HepG2 (cell line): ENCODE measurements around the gene SLC2A8. TPM values are rescaled to one million over a fixed set of nuclear protein-coding genes. Genes with fewer than 3 reads are reported as not detected.
A peak's percentile ranks its signal among the peaks of the same experiment; 100 is the strongest.

Experiments used
- ARNT ChIP-seq: fragments of 450-650 bp; IDR thresholded peaks from 2 replicates; pipeline ENCODE4 v1.6.1; 2017
- CBFB ChIP-seq: sonication (generic); formaldehyde crosslinking; IDR thresholded peaks from 2 replicates; pipeline ENCODE4 v1.4.0; 2020; ENCODE audit warnings: missing genetic modification reagents
- CBX5 ChIP-seq: sonication (generic); formaldehyde crosslinking; IDR thresholded peaks from 2 replicates; pipeline ENCODE4 v1.4.0; 2020; ENCODE audit warnings: missing genetic modification reagents, borderline replicate concordance
- GTF3A ChIP-seq: sonication (generic); formaldehyde crosslinking; conservative IDR thresholded peaks from 2 replicates; pipeline ENCODE4 v1.4.0; 2020; ENCODE audit warnings: mild to moderate bottlenecking, missing genetic modification reagents
- HBP1 ChIP-seq: IDR thresholded peaks from 2 replicates; pipeline ENCODE4 v1.6.1; 2016; ENCODE audit warnings: low read depth, control low read depth
- HOXA9 ChIP-seq: sonication (generic); formaldehyde crosslinking; IDR thresholded peaks from 2 replicates; pipeline ENCODE4 v1.8.1; 2022; ENCODE audit warnings: missing genetic modification reagents, mild to moderate bottlenecking, moderate library complexity, borderline replicate concordance
- IRF1 ChIP-seq: sonication (generic); formaldehyde crosslinking; IDR thresholded peaks from 2 replicates; pipeline ENCODE4 v1.4.0; 2020; ENCODE audit warnings: low read depth, mild to moderate bottlenecking, missing genetic modification reagents
- IRF2 ChIP-seq: IDR thresholded peaks from 2 replicates; pipeline ENCODE4 v1.6.1; 2018; ENCODE audit warnings: missing genetic modification reagents, missing compliant biosample characterization
- KAT2B ChIP-seq: fragments of 150-350 bp; IDR thresholded peaks from 2 replicates; pipeline ENCODE4 v1.6.1; 2014; ENCODE audit warnings: low read depth, low read length, borderline replicate concordance
- LBX2 ChIP-seq: sonication (generic); formaldehyde crosslinking; IDR thresholded peaks from 2 replicates; pipeline ENCODE4 v1.5.0; 2020; ENCODE audit warnings: missing genetic modification reagents, mild to moderate bottlenecking, borderline replicate concordance
- PLSCR1 ChIP-seq: sonication (generic); formaldehyde crosslinking; IDR thresholded peaks from 2 replicates; pipeline ENCODE4 v1.5.0; 2020; ENCODE audit warnings: missing genetic modification reagents, mild to moderate bottlenecking, borderline replicate concordance
- POLR2AphosphoS5 ChIP-seq: IDR thresholded peaks from 2 replicates; pipeline ENCODE4 v1.6.1; 2012; ENCODE audit warnings: low read depth, low read length
- RBM22 ChIP-seq: fragments of 200-400 bp; formaldehyde crosslinking; optimal IDR thresholded peaks from 2 replicates; pipeline ENCODE3; 2017; ENCODE audit warnings: mild to moderate bottlenecking, low read length, moderate library complexity
- REPIN1 ChIP-seq: sonication (generic); formaldehyde crosslinking; IDR thresholded peaks from 2 replicates; pipeline ENCODE4 v1.8.0; 2022; ENCODE audit warnings: missing genetic modification reagents, low read depth, mild to moderate bottlenecking, borderline replicate concordance
- SCMH1 ChIP-seq: sonication (generic); formaldehyde crosslinking; IDR thresholded peaks from 2 replicates; pipeline ENCODE4 v1.9.0; 2021; ENCODE audit warnings: missing genetic modification reagents, mild to moderate bottlenecking, borderline replicate concordance
- SETDB1 ChIP-seq: sonication (generic); formaldehyde crosslinking; IDR thresholded peaks from 2 replicates; pipeline ENCODE4 v1.5.1; 2020; ENCODE audit warnings: missing genetic modification reagents, mild to moderate bottlenecking, borderline replicate concordance
- SRY ChIP-seq: sonication (generic); formaldehyde crosslinking; IDR thresholded peaks from 2 replicates; pipeline ENCODE4 v1.8.0; 2022; ENCODE audit warnings: mild to moderate bottlenecking, missing genetic modification reagents
- SSRP1 ChIP-seq: IDR thresholded peaks from 2 replicates; pipeline ENCODE4 v1.6.1; 2016; ENCODE audit warnings: control low read depth
- STAG1 ChIP-seq: sonication (generic); formaldehyde crosslinking; IDR thresholded peaks from 2 replicates; pipeline ENCODE4 v1.4.0; 2020; ENCODE audit warnings: missing genetic modification reagents
- TAF15 ChIP-seq: fragments of 200-400 bp; formaldehyde crosslinking; IDR thresholded peaks from one replicate; pipeline ENCODE4 v1.6.1; 2018; ENCODE audit warnings: mild to moderate bottlenecking, low read depth, low read length; ENCODE audit not compliant: poor library complexity, severe bottlenecking
- TBX2 ChIP-seq: sonication (generic); formaldehyde crosslinking; IDR thresholded peaks from 2 replicates; pipeline ENCODE4 v1.5.0; 2020; ENCODE audit warnings: missing genetic modification reagents, mild to moderate bottlenecking, borderline replicate concordance
- ZBTB7A ChIP-seq: sonication (generic); formaldehyde crosslinking; IDR thresholded peaks from 2 replicates; pipeline ENCODE4 v1.8.0; 2022; ENCODE audit warnings: mild to moderate bottlenecking, missing genetic modification reagents
- ZEB1 ChIP-seq: IDR thresholded peaks from 2 replicates; pipeline ENCODE4 v1.6.1; 2012; ENCODE audit warnings: mild to moderate bottlenecking, low read depth, inconsistent platforms; ENCODE audit not compliant: insufficient replicate concordance
- ZNF547 ChIP-seq: sonication (generic); formaldehyde crosslinking; IDR thresholded peaks from 2 replicates; pipeline ENCODE4 v1.5.1; 2020; ENCODE audit warnings: mild to moderate bottlenecking, missing genetic modification reagents
- ZNF589 ChIP-seq: sonication (generic); formaldehyde crosslinking; conservative IDR thresholded peaks from 2 replicates; pipeline ENCODE4 v1.8.0; 2022; ENCODE audit warnings: mild to moderate bottlenecking, moderate library complexity, missing genetic modification reagents
- ZNF605 ChIP-seq: sonication (generic); formaldehyde crosslinking; IDR thresholded peaks from 2 replicates; pipeline ENCODE4 v1.8.0; 2022; ENCODE audit warnings: mild to moderate bottlenecking, missing genetic modification reagents
- ZNF761 ChIP-seq: sonication (generic); formaldehyde crosslinking; conservative IDR thresholded peaks from 2 replicates; pipeline ENCODE4 v1.4.0; 2020; ENCODE audit warnings: mild to moderate bottlenecking, missing genetic modification reagents
- ZNF790 ChIP-seq: sonication (generic); formaldehyde crosslinking; IDR thresholded peaks from 2 replicates; pipeline ENCODE4 v1.8.0; 2022; ENCODE audit warnings: missing genetic modification reagents, mild to moderate bottlenecking, borderline replicate concordance
- polyA plus RNA-seq, 8 experiments: library from polyadenylated mRNA; depleted of rRNA in 3 of 8; stranded (reverse) in 7 of 8; unstranded in 1 of 8; fragments of >200 nt; fragmentation: Illumina TruSeq in 4 of 8; extraction: Trizol in 4 of 8; gene quantifications; 2 replicates each; pipeline versions ENCODE4 v1.2.1 to v1.2.3, GENCODE V29; 2011 to 2016; ENCODE audit warnings: low read depth in 4 of 8, missing spikeins in 1 of 8, mixed read lengths in 1 of 8; ENCODE audit not compliant: insufficient read depth in 1 of 8
- total RNA-seq, 5 experiments: library from RNA; depleted of rRNA; stranded (reverse); fragments of >200 nt; fragmentation: Illumina TruSeq; extraction: Trizol; gene quantifications; 2 replicates each; pipeline ENCODE4 v1.2.3, GENCODE V29; 2016; ENCODE audit warnings: low read depth in 1 of 5

Gene SLC2A8
- total and polyA plus RNA-seq, 2 of the 13 experiments (the other 11 are each of a cell fraction or from before 2014, with no cell fraction given), result 22.6 to 48.6 TPM

GRCh38 chr9:127450830-127451607 lies 54.0 kb downstream of the SLC2A8 start, which contains the start of the genes LRSAM1 and RPL12 (continued):
- TF ChIP-seq CBFB (peak; percentile 67; the same call in 1 of the 2 replicates), HOXA9 (CRISPR knock-in tag) (peak; percentile 76; the same call in 1 of the 2 replicates), KAT2B (no peak), SSRP1 (CRISPR knock-in tag) (peak; percentile 87; the same call in 1 of the 2 replicates), IRF1 (no peak), HBP1 (CRISPR knock-in tag) (peak; percentile 82; the same call in 1 of the 2 replicates), ZEB1 (peak; percentile 50), ZNF589 (CRISPR knock-in tag) (peak; percentile 52; the same call in 1 of the 2 replicates), LBX2 (no peak; the same call in 1 of the 2 replicates), TAF15 (no peak), CBX5 (CRISPR knock-in tag) (peak; percentile 58; the same call in 1 of the 2 replicates), SETDB1 (CRISPR knock-in tag) (no peak), GTF3A (CRISPR knock-in tag) (peak; percentile 97; the same call in 1 of the 2 replicates), PLSCR1 (CRISPR knock-in tag) (no peak), ARNT (no peak), RBM22 (peak; percentile 40), ZNF547 (CRISPR knock-in tag) (no peak; the same call in 1 of the 2 replicates), ZNF605 (peak; percentile 83), ZBTB7A (no peak), SRY (peak; percentile 49; the same call in 1 of the 2 replicates), IRF2 (CRISPR knock-in tag) (peak; percentile 95), ZNF790 (peak; percentile 73; the same call in 1 of the 2 replicates), STAG1 (CRISPR knock-in tag) (no peak), TBX2 (CRISPR knock-in tag) (peak; percentile 83), REPIN1 (CRISPR knock-in tag) (peak; percentile 84; the same call in 1 of the 2 replicates), POLR2AphosphoS5 (peak; percentile 99), SCMH1 (CRISPR knock-in tag) (no peak), ZNF761 (CRISPR knock-in tag) (peak; percentile 90)
